GM19239 (cell line): ENCODE data around the gene SLC22A2.

Experiments
- DNase-seq: peaks from one replicate; pipeline ENCODE4 v3.0.0; 2011; ENCODE audit warnings: low spot score; ENCODE audit not compliant: insufficient read length
- FAIRE-seq: peaks from 2 replicates; lab custom pipeline; 2011; peaks lifted over from hg19 to GRCh38; lab: Jason Lieb, UNC

SLC22A2 gene

DNA sequence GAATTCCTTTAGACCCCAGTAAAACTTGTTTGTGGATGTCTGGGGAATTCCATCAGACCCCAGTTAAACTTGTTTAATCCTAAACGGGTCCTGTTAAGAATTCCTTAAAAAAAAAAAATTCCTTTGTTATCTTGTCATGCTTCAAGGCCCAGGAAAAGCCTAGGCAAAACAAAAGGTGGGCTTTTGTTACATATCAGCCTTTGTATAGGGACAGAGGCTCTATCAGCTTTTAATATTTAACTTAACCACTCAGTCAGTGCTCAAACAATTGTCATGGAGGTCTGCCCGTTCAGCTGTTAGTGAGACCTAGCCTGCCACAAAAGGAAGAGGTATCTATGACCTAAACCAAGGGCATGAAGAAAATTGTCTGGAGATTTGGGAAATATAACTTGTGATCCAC is 83.9 kb downstream of the SLC22A2 start:
- no peak for DNase-seq
- no peak for FAIRE-seq

DNA sequence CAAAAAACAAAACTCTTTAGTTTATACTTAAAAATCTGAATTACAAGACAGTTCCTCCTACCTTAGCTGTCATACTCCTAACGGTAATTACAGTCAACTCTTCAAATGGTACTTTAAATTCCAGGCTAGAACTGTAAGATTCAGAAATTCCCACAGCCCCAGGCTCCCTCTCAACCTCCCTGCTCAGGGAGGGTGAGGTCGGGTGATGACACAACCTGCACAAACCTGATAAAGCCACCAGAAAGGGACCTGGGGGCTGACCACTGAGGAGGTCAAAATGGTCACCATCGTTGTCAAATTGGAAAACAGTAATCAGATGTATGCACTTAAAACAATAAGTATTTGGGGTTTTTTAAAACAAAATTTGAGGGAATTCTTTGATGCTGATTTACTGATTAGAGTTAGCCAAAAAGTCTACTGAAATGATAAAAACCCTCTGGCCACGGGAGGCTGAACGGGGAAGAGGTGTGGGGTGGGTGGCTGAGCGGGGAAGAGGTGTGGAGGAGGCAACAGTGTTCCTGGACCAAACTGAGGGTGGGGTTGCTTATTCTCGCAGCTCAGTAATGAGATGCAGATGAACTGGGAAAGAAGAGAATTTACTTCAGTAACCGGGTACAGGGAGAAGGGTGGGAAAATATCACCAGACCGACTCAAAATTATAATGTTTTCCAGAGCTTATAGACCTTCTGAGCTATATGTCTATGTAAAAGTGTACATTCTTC is 84.7 kb downstream of the SLC22A2 start:
- DNase-seq (no peak), FAIRE-seq (no peak)

DNA sequence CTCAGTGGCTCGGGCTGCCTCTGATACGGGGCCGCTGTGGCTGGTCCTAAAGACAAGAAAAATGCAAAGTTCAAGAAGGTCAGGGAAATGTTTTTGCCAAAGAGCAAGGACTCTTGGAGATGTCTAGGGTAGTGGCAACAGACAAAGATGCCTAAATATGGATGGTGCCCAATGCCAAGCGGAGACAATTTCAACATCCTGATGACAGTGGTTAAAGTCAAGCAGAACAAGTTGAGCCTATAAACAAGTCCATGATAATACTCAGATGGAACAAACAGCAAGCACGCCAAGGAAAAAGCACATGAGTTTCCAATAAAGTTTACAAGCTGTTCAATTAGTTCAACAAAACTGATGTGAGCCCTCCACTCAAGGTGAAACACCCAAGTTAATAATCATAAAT is 85.9 kb downstream of the SLC22A2 start:
- FAIRE-seq (no peak), DNase-seq (no peak)

DNA sequence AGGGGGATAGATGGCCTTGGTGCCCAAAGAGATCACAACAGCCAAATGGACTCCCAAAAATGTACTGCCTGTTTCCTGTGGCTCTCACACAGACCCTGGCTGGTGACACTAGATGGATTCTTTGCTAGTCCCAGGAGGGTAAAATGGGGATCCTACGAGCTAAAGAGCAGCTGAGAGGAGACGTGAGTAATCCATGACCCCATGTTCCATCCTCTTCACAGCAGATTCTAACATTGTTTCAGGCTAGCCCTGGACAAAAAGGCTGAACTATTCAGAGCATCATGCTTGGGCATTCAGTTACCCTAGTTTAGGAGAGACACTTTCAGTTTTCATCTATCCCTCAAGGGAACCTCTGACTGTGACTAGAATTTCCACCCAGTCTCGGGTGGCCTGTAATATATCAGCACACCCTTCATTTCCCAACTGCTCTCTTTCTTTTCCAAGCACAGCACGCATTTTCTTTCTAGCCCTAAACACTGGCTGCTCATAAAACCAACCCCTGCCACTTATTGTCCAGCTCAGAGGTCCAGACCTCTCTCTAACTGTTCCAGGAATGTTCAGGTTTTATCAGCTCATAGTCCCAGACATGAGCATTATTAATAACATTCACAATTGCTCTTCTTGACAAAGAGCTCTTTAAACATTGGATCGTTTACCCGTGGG is 88.5 kb downstream of the SLC22A2 start:
- FAIRE-seq: no peak
- no peak for DNase-seq

DNA sequence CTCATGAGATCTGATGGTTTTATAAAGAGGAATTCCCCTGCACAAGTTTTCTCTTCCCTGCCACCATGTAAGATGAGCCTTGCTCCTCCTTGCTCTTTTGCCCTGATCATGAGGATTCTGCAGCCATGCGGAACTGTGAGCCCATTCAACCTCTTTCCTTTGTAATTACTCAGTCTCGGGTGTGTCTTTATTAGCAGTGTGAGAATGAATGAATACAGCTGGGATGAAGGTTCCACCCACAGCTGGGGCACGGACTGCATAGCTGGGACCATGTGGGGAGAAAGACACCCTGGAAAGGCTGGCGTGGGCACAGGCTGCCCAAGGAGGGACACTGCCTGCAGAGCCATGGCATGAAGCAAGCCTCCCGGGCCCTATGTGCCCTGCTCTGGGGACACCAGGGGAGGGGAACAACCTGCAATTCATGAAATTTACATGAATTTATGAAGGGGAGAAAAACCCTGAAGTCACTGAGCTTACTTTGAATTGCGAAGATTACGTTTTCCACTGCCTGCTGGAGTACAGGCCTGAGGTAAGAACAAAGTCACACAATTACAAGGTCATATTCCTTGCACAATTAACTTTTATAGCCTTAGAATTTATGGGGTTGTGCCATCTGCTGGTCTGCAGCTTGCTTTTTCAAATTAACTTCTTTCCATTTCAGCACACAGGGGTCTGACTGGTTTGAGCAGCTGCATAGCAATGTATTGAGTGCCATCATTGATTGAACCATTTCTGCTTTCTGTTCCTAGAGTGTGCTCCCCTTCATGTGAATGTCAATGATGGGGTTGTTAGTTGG is 90.8 kb downstream of the SLC22A2 start:
- no peak for DNase-seq
- no peak for FAIRE-seq
